DOHH2 (cell line): ENCODE data around the gene VARS2.

Experiments used
- CTCF ChIP-seq: fragments of 200-600 bp; sonication (generic); IDR thresholded peaks from one replicate; pipeline ENCODE4 v1.5.1; 2014; ENCODE audit warnings: antibody characterized with exemption, mild to moderate bottlenecking, low read depth, low read length; ENCODE audit not compliant: poor library complexity, severe bottlenecking
- EZH2phosphoT487 ChIP-seq: fragments of 200-600 bp; sonication (generic); IDR thresholded peaks from 2 replicates; pipeline ENCODE4 v1.6.1; 2017; ENCODE audit warnings: borderline replicate concordance, mild to moderate bottlenecking, antibody characterized with exemption, low read length, moderate library complexity, mixed read lengths

- no peak for TF ChIP-seq CTCF
- TF ChIP-seq EZH2phosphoT487 = no peak
Observed at GRCh38 chr6:30886897-30887255, 27.2 kb upstream of the VARS2 start.
